Stimulated activated CD8-positive, alpha-beta memory T cell treated with anti-CD3 and anti-CD28 coated beads, Interleukin-7, amount 100 ng/mL, for 1 hour (primary cell): ENCODE data around the gene RPS6KL1.
A peak's percentile ranks its signal among the peaks of the same experiment; 100 is the strongest.

Source experiments
- DNase-seq, 2 donors: peaks; one replicate each; pipeline ENCODE4 v3.0.0-alpha.2; 2020; ENCODE audit warnings: low read depth in 2 of 2

RPS6KL1 gene

DNA sequence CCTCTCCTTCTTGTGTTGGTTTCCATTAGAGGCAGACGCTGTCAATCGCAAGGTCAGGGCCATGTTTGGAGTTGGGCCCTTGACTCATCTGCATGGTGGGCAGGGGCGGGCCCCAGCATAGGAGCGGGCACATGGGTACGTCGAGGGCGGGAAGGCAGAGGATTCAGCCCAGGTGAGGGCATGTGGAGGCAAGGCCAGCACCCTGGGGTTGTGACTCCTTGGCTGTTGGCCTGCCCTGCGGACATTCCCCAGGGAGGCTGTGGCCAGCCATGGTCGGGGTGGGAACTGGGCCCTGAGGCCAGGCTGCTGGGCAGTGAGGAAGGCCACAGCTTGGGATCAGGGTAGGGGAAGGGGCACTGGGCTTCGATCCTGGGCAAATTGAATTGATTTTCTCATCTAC, 10.3 kb downstream of the RPS6KL1 start:
- DNase-seq: no peak

DNA sequence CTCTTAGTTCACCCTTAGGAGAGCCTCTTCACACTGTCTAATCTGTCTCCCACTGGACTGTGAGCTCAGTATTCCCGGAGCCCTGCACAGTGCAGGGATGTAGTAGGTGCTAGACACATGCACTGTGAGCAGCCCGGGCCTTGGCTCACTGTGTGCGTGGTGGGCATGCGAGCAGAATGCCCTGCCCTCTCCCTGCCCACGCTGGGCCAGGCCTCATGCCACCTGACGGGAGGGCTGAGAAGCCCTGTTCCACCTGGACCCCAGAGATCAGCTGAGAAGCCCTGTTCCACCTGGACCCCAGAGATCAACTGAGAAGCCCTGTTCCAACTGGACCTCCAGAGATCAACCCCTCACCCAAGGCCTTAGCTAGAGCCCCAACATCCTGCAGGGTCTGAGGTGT, 10.9 kb downstream of the RPS6KL1 start:
- DNase-seq: no peak

DNA sequence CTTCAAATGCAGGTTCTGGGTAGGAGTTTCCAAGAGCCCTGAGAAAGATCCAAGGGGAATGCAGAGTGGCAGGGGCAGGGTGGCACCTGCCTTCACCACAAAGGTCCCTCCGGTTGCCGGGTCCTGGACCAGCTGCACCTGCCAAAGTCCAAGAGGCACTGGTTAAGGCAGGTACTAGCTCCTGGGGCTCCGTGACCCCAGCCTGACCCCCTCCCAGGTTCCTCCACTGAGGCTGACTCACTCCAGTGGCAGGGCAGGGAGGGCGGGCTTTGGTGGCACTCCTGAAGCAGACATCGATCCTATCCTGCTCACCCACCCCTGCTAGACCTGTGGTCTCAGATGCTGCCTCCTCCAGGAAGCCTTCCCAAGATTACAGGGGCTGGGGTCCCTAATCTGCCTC, 11.4 kb downstream of the RPS6KL1 start:
- no peak for DNase-seq

DNA sequence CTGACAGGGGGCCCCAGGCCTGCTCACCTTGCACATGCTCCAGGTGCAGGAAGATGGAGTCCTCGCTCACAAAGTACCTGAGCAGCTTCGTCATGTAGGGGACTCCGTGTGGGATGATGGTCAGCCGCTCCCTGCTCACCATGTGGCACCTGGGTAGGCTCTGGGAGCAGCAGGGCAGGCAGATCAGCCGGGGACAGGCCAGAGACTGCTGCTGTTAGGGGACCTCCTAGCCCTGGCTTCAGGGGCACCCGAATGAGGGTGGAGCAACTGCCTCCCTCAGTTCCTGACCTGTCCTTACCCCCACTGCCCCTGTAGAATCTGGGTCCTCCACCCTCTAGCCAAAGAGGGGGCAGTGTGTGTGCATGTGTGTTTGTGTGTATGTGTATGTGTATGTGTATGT, 11.8 kb downstream of the RPS6KL1 start:
- DNase-seq: no peak

DNA sequence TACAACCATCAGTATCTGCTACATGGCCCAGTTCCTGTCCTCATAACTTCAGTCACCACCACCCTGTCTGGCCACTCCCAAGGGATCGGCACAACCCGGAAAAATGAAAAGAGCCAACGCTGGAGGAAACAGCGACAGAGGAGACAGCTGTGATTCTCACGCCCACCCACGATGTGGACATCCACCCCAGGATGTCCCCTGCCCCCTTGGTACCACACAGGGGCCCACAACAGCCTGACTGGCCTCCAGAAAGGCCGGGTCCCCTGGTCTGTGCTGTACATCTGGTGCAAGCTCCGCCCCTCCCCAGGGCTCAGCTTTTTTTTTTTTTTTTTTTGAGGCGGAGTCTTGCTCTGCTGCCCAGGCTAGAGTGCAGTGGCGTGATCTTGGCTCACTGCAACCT, 12.5 kb downstream of the RPS6KL1 start:
- DNase-seq: no peak

DNA sequence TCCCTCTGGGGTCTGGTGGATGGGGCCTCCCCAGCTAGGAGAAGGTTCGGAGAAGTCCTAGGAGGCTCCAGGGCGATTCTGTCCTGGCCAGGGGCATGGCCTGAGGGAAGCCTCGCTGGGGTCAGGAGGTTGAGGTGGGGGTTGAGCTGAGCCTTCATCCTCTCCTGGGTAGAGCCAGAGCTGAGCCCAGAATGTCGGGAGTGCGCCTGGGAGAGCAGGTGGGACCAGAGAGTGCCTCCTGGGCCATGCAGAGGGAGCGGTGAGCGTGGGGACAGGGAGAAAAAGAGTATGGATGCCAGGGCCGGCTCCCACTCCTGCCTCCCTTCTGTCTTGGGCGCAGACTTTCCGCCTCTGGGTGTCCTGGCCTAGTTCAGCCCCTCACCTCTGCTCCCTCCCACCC, 13.1 kb downstream of the RPS6KL1 start:
- no peak for DNase-seq

DNA sequence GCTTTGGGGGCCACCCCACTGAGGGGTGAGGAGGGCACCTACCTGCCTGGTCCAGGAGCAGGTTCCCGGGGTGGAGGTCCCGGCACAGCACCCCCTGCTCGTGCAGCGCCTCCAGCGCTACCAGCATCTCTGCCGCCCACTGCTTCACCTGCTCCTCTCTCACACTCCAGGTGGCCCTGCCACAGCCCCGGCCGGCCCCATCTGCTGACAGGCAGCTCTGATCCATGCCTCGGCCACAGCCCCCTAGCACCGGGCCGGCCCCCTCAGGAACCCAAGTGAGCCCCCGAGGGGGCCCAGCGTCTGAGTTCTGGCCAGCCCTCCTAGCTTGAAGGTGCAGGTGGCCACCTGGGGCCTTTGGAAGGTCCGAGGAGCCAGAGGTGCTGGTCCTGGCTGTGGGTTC, 13.6 kb downstream of the RPS6KL1 start:
- no peak for DNase-seq

DNA sequence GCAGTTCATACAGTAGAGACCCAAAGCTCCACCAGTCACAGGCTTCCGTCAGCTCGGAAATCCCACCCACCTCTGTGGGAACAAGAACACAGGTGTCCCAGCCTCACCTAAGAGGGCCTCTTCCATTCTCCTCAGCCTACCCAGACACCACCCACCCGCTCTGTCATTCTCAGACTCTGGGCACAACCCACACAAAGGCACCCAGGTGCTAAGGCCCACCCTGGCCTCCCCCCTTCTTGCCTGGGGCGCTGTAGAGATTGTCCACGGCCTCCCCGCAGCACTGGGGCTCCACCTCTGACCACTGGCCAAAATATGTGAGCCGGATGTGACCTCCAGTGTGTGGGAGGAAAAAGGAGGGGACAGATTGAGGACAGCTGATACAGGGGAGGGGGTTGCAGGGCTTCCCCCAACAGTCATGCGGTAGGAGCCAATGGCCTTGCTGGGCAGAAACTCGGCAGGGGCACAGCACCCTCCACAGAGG, 14.2 kb downstream of the RPS6KL1 start:
- DNase-seq: no peak

DNA sequence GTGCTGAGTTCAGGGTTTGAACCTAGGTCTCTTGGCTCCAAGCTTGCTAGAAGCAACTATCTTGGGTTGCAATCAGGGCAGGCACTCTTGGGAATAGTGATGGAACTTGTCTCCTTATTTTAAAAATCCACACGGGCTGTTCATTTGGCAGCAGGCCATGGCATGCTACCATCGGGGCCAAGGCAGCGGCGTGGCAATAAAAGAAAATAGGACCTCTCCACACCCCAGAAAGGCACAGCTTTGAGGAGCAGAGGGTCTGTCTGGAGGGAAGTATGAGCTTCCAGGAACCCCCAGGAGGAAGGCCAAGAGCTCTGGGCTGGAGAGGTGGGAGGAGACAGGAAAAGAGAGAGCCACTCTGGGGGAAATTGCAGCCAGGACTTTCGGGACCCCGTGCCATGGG, 15.3 kb downstream of the RPS6KL1 start:
- DNase-seq: no peak

DNA sequence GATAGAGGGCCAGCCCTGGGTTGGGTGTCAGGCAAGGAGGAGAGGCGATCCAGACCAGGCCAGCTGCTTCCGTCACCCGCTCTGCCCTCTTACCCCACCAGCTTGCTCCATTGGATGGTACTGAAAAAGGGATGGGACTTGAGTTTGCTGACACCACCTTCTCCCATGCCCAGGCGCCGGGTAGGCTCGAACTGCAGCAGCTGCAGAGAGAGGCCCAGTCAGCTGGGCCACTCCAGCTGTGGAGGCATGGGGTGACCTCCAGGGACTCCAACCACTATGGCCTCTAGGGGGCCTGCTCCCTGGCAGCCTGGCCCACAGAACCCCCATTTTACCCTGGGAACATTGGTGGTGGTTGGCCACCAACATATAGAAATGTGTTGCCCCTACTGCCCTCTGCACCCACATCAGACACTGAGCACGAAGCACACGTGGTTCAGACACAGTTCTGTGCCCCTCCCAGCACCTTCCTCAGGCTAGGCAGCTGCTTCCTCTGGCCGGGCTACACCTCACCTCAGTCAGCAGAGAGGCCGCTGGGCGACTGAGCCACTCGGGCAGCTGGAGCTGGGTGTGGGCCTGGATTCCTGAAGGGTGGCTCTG, 16.0 kb downstream of the RPS6KL1 start:
- DNase-seq: no peak

DNA sequence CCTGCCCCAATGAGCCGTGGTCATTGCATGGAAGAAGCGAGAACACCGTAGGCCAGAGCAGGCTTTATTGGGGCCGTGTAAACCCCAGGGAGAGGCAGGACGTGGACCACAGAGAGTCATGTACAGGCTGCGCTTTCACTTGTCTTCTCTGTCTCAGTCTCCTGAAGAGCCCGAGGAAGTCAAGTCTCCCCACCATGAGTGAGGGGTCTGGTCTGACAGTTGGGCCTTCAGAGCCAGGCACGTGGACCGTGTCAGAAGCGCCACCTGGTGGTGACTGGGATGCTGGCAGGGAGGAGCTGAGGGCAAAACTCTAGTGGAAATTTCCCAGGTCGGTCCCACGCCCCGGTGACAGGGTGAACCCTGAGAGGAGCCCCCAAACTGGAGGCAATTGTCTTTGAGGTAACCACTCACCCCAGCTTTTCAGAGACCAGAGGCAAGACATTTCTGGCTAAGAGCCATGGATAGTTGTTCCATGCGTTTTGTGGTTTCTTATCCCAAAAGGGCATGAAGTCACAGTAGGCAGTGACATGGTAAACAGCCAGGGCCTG, 17.4 kb downstream of the RPS6KL1 start:
- DNase-seq: peak; percentile 59 to 75

DNA sequence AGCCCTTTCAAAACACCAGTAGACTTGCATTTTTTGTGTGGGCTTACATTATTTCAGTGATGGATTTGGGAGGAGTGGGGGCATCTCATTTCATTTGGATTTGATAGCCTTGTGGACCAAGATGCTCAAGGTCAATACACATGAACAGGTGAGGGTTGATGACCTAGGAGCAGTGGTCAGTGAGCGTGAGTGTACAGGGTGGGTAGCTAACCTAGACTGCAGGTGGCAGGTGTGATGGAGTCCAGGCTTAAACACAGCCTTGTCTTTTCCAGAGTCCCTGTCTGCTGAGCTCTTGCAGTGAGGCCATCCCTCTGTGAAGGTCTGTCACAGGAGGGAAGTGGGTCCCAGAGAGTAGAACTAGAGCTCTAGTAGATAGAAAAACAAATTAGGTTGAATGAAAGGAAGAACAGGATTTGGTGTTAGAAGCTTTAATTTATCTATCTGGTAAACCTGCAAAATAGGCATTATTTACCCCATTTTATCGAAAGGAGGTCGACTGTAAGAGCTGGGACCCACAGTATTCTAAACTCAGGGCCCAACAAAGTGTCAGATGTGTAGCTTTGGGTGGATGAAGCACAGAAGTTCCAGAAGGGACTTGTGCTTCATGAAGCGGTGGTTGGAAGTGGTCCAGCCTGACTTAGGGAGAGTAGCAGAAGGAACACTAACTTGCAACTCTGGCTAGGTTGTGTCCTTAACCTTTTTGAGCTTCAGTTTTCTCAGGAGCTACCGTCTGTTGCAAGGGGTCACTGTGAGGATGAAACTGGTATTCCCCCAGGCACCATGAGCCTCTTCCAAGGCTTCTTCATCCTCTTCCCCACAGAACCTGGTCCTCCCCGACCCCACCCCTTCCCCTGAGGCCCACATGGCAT, 18.2 kb downstream of the RPS6KL1 start:
- no peak for DNase-seq

DNA sequence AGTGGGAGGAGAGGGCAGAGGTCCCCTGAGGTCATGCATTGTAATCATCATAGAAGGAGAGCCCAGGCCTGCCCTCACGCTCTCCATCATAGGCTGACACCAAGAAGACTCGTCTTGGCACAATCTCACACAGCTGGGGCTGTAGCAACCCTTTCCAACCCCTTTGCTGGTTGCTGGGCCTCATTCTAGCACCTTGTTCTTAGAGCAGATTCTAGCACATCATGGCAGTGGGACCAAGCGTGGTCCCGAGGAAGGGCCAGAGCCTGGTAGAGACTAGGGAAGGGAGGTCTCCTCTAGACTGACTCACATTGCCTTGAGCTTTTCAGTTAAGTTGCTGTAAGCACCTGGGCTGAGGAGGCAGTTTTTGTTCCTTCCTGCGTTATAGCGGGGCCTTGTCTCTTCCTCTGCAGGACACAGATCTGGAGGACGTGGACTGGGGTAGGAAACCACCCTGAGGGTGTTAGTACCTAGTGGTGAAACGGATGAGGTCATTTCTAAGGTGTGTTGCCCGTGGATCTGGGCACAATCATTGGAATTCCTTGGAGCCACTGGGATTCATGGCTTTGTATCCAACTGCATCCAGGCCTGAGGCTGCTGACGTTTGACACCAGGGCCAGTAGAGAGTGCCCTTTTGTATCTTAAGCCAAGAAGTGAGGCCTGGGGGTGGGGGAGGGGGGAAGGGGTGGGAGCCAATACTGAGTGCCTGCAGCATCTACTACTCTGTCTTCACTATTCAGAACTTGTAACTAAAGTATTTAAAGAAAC, 19.9 kb downstream of the RPS6KL1 start:
- no peak for DNase-seq

DNA sequence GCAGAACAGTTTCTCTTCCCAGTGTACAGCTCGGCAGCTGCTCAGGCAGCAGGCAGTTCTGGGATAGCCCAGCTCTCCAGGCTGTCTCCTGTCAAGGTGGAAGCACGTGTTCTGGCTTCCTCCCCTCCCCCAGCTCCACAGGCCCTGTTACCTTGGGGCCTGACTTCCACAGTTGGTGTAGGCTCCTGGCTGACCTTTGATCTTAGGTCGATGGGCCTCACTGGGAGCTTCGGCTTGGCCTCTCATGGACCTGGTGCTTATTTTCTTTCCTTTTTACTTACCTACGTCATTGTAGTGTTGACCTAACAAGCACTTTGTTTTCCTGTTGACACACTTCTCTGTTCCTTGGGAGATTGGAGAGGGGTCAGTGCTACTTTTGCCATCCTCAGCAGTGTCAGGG, 24.4 kb downstream of the RPS6KL1 start:
- no peak for DNase-seq

DNA sequence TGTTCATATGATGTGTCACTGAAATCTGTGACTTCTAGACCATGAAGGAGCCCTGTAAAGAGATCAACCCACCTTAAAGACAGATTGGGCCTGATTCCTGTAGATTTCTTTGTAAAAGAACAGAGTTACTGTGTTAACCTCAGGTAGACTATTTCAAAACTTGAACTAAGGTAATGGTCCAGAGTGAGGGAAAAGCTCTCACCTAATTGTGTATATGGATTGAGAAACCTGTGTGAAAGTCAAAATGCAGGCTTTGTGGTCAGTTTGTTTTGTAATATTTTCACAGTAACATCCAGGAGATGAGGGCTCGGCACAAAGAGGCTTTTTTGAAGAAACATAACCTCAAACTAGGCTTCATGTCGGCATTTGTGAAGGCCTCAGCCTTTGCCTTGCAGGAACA, 25.0 kb downstream of the RPS6KL1 start:
- no peak for DNase-seq

DNA sequence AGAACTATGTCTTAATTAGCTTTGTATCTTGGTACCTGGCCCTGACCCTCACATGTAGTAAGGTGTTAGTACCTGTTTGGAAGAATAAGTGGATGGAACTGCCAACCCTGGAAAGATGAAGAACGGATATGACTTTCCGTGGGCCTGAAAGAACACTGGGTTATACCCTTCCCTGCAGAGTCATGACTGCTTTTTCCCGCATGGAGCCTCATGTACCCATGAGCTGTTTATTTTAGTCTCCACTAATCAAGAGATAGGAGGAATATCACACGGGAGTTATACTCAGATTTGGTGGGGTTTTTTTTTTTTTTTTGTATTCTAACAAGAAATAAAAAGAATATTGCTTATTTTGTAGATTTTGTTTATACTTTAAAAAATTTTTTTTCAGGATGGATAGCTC, 25.4 kb downstream of the RPS6KL1 start:
- DNase-seq: no peak

DNA sequence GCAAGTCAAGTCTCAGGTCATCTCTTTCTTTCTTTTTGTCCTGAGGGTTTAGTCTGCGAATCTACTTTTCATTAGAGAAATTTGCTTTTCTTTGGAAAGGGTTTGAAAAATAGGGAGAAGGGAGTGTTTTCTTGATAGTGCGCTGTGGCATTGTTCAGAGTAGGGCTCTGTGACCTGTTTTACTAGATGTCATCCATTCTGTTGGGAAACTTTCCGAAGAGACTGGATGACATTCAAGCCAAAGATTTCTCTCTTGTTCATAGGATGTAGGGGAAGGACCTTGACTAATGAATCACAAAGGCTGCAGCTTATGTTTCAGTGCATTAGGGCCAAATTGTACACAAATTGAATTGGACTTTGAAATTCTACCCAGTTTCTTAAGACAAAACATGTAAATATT, 26.7 kb downstream of the RPS6KL1 start:
- DNase-seq: no peak

DNA sequence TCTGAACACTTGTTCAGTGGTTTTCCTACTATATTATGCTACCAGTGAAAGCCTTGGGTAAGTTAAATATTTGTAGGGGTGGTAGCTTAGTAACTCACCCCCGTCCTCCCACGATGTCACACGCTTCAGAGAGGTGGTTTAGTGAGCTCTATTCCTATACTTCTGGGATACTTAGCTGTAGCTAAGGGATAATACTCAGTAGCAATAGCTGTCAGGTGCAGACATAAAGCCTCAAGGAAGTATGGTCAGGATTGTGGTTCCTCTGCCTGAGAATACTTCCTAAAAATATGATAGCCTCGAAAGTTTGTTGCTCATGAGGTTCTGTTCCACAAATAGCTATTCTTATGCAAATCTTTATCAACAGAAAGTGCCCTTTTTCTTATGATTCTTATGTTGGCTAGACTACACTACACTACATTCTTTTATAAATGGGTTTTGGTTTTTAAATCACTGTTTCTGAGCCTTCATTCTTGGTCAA, 29.4 kb downstream of the RPS6KL1 start:
- no peak for DNase-seq

DNA sequence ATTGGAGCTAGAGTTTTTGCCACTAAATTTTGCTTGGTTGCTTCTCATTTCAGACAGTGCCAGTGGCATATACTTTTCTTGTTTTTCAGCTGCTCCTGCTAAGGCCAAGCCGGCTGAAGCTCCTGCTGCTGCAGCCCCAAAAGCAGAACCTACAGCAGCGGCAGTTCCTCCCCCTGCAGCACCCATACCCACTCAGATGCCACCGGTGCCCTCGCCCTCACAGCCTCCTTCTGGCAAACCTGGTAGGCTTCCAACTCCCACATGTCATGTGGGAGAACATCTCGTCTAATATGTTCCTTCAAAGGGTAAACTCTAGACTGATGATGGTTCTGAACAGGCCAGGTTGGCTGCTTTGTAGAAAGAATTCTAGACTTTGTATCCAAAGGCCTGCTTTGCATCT, 30.3 kb downstream of the RPS6KL1 start:
- DNase-seq: no peak

DNA sequence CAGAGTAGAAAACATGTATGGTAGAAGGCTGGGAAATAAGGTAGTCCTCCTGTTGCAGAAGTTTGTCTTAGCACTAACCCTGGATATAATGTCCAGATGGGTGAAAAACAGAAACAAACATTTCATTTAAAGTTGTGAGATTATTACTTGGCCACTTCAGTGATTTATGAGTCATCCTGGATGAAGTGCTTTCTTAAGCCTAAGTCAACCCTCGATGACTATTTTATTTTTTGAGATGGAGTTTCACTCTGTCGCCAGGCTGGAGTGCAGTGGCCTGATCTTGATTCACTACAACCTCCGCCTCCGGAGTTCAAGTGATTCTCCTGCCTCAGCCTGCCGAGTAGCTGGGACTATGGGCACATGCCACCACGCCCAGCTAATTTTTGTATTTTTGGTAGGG, 31.2 kb downstream of the RPS6KL1 start:
- DNase-seq: no peak

DNA sequence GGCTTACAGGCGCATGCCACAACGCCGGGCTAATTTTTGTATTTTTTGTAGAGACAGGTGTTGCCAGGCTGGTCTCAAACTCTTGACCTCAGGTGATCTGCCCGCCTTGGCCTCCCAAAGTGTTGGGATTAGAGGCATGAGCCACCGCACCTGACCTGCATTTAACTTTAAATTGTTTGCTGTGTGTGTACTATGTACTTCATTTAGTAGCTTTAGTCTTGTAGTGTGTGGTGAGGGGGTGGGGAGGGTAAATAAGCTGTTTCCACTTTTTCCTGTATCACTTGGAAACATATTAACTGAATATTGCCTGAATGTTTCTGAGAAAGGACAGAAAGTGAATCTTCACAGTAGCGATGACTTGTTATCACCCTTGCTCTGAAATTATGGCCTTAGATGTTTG, 32.8 kb downstream of the RPS6KL1 start:
- DNase-seq: no peak
